ENCODE measurements around the gene OR1L6.

DNA sequence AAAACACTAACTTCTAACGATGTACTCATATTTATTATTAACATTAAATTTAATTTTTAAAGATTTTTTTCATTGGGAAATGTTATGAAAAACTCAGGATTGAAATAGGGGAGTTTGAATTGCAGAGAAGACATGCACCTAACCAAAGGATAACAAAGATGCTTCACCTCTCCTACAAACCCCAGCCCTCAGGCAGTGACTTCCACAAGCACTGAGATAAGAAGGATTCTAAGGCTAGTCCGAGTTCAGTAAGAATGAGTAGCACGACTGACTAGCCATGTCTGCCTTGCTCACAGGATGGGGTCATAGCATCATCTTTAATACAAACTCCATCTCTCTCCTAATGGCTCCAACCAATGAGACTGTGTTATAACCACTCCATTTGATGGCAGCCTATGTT lies 39.6 kb downstream of the OR1L6 start:
- TF ChIP-seq, protein P1, sequence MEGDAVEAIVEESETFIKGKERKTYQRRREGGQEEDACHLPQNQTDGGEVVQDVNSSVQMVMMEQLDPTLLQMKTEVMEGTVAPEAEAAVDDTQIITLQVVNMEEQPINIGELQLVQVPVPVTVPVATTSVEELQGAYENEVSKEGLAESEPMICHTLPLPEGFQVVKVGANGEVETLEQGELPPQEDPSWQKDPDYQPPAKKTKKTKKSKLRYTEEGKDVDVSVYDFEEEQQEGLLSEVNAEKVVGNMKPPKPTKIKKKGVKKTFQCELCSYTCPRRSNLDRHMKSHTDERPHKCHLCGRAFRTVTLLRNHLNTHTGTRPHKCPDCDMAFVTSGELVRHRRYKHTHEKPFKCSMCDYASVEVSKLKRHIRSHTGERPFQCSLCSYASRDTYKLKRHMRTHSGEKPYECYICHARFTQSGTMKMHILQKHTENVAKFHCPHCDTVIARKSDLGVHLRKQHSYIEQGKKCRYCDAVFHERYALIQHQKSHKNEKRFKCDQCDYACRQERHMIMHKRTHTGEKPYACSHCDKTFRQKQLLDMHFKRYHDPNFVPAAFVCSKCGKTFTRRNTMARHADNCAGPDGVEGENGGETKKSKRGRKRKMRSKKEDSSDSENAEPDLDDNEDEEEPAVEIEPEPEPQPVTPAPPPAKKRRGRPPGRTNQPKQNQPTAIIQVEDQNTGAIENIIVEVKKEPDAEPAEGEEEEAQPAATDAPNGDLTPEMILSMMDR (conservative IDR thresholded peaks at IDR 0.05 in 1 of 2, IDR thresholded peaks at IDR 0.05 in 1 of 2; ENCODE audit: extremely low read depth in 1 of 2, insufficient read depth in 1 of 2, low read depth in 1 of 2, low read length in 2 of 2), result no peak
- no peak for TF ChIP-seq EZH2 (IDR thresholded peaks at IDR 0.05; ENCODE audit: borderline replicate concordance, low read length)

All from mammary epithelial cell (primary cell).